Panc1 (cell line): Measurements from ENCODE around the gene GARIN5B.

ENCODE experiments used
- CTCF ChIP-seq: fragments of 450-650 bp; IDR thresholded peaks from 2 replicates; pipeline ENCODE4 v1.5.1; 2017; ENCODE audit warnings: mild to moderate bottlenecking
- POLR2AphosphoS5 ChIP-seq: IDR thresholded peaks from 2 replicates; pipeline ENCODE4 v1.6.1; 2012; ENCODE audit warnings: mild to moderate bottlenecking, low read depth, low read length, moderate library complexity
- REST ChIP-seq, 2 experiments: IDR thresholded peaks; 2 replicates each; pipeline ENCODE4 v1.6.1; 2011 to 2012; ENCODE audit warnings: low read depth in 2 of 2, control low read depth in 1 of 2, low read length in 1 of 2, mild to moderate bottlenecking in 1 of 2, moderate library complexity in 1 of 2; ENCODE audit not compliant: insufficient read depth in 1 of 2
- TCF7L2 ChIP-seq: IDR thresholded peaks from 2 replicates; pipeline ENCODE4 v1.6.1; 2011; ENCODE audit warnings: mild to moderate bottlenecking, low read depth, low read length, inconsistent platforms

- TF ChIP-seq TCF7L2: no peak
- TF ChIP-seq CTCF: no peak
- TF ChIP-seq REST (IDR thresholded peaks at IDR 0.05; ENCODE audit: insufficient read depth in 1 of 2, low read depth in 2 of 2, low read length in 1 of 2): no peak
- TF ChIP-seq POLR2AphosphoS5: no peak
Measured at GRCh38 chr19:55365245-55365644, 2.2 kb upstream of the GARIN5B start.
